ENCODE data around the gene ATG10.
"Not testable (repeated sequence)": the region's sequence is repeated elsewhere in the genome, so short reads cannot be mapped to it uniquely, and the experiment has no call there.

Gene ATG10

GRCh38 chr5:82246960-82247574 lies 275.2 kb downstream of the ATG10 start:
- TF ChIP-seq CTCF (conservative IDR thresholded peaks at IDR 0.05): no peak
- H3K27ac ChIP-seq: no peak overlapping the region

- no peak overlapping the region for H3K27ac ChIP-seq
- no peak for TF ChIP-seq CTCF (conservative IDR thresholded peaks at IDR 0.05)
These were observed 280.9 kb downstream of the ATG10 start for GRCh38 chr5:82252744-82253143.

- no peak overlapping the region for H3K27ac ChIP-seq
- no peak for TF ChIP-seq CTCF (conservative IDR thresholded peaks at IDR 0.05)
These were observed 284.0 kb downstream of the ATG10 start for GRCh38 chr5:82255844-82256243.

GRCh38 chr5:82257247-82257646 lies 285.4 kb downstream of the ATG10 start:
- no peak overlapping the region for H3K27ac ChIP-seq
- no peak for TF ChIP-seq CTCF (conservative IDR thresholded peaks at IDR 0.05)

GRCh38 chr5:82257729-82258128 lies 285.9 kb downstream of the ATG10 start:
- H3K27ac ChIP-seq: no peak overlapping the region
- TF ChIP-seq CTCF (conservative IDR thresholded peaks at IDR 0.05): no peak

GRCh38 chr5:82259172-82259800 lies 287.5 kb downstream of the ATG10 start:
- TF ChIP-seq CTCF (conservative IDR thresholded peaks at IDR 0.05): peak; percentile 67
- no peak overlapping the region for H3K27ac ChIP-seq

- no peak for TF ChIP-seq CTCF (conservative IDR thresholded peaks at IDR 0.05)
- H3K27ac ChIP-seq: no peak overlapping the region
These were observed 293.2 kb downstream of the ATG10 start for GRCh38 chr5:82265047-82265446.

- not testable (repeated sequence) for H3K27ac ChIP-seq
These were observed 295.6 kb downstream of the ATG10 start for GRCh38 chr5:82267297-82267933.

GRCh38 chr5:82269363-82269762 lies 297.5 kb downstream of the ATG10 start:
- not testable (repeated sequence) for H3K27ac ChIP-seq

GRCh38 chr5:82272571-82273356 lies 300.9 kb downstream of the ATG10 start:
- H3K27ac ChIP-seq: not testable (repeated sequence)

GRCh38 chr5:82273426-82273825 lies 301.6 kb downstream of the ATG10 start:
- H3K27ac ChIP-seq: not testable (repeated sequence)
